HCT116 (cell line): ENCODE measurements around the gene WSCD2. TPM values are rescaled to one million over a fixed set of nuclear protein-coding genes. Genes with fewer than 3 reads are reported as not detected.

Source experiments
- ATAC-seq: fragments of 200-7000 bp; cut with Tn5 transposase; 2 replicates; pipeline ENCODE4 v1.9.1; 2020; ENCODE audit warnings: mild to moderate bottlenecking, moderate library complexity
- BruUV-seq: library from RNA; stranded (reverse); fragments of 400-500 nt; replicated peaks from 2 replicates; lab custom pipeline; 2021; lab: Mats Ljungman, UMichigan
- CTCF ChIA-PET: fragments of 300-600 bp; sonication (Branson Sonifier 250); formaldehyde crosslinking; loops from one replicate; lab custom pipeline; 2021; ENCODE audit warnings: antibody characterized with exemption; lab: Charles Lee
- POLR2A ChIA-PET: fragments of 300-600, 350-600 bp; sonication (Branson Sonifier 250); formaldehyde crosslinking; loops from one replicate; lab custom pipeline; 2021; ENCODE audit warnings: antibody characterized with exemption; lab: Charles Lee
- RAD21 ChIA-PET, 2 experiments: fragments of 300-600 bp; sonication (Branson Sonifier 250); formaldehyde crosslinking; loops; one replicate each; lab custom pipeline; 2023; ENCODE audit warnings: low total read pairs in 2 of 2; ENCODE audit not compliant: uncharacterized antibody in 2 of 2, unreplicated experiment in 2 of 2, low non-redundant PET in 1 of 2; lab: Charles Lee
- DNase-seq: peaks from one replicate; pipeline ENCODE4 v3.0.0-alpha.2; 2010; ENCODE audit warnings: low read depth, low spot score
- H2AFZ ChIP-seq: fragments of 200-600 bp; shearing (Covaris generic), sonication (generic); 2 replicates; pipeline ENCODE4 v1.6.1; 2017; ENCODE audit warnings: low read depth, mixed run types, mixed read lengths, antibody characterized with exemption, low read length; ENCODE audit not compliant: poor library complexity, severe bottlenecking
- H3K27ac ChIP-seq: 2 replicates; pipeline ENCODE4 v1.5.1; 2012; ENCODE audit warnings: low read depth, low read length
- H3K27me3 ChIP-seq: fragments of 200-600 bp; sonication (generic); 2 replicates; pipeline ENCODE4 v1.6.1; 2016; ENCODE audit warnings: mixed run types, low read length, mixed read lengths; ENCODE audit not compliant: insufficient read depth
- H3K36me3 ChIP-seq, 2 experiments: fragments of 200-500 bp in 1 of 2; fragments of 200-600 bp in 1 of 2; sonication (Bioruptor generic) in 1 of 2; sonication (generic) in 1 of 2; 2 replicates each; pipeline versions ENCODE4 v1.5.1 to v1.6.1; 2014 to 2016; ENCODE audit warnings: low read length in 2 of 2, inconsistent platforms in 1 of 2, mixed read lengths in 1 of 2, mixed run types in 1 of 2; ENCODE audit not compliant: insufficient read depth in 2 of 2, control insufficient read depth in 1 of 2
- H3K4me1 ChIP-seq, 2 experiments: fragments of 200-600 bp in 1 of 2; sonication (generic) in 1 of 2; 2 replicates each; pipeline versions ENCODE4 v1.5.1 to v1.6.1; 2012 to 2017; ENCODE audit warnings: low read length in 2 of 2, inconsistent platforms in 1 of 2, mild to moderate bottlenecking in 1 of 2, mixed read lengths in 1 of 2, mixed run types in 1 of 2, moderate library complexity in 1 of 2; ENCODE audit not compliant: insufficient read depth in 2 of 2, control insufficient read depth in 1 of 2
- H3K4me2 ChIP-seq: fragments of 200-600 bp; sonication (generic); 2 replicates; pipeline ENCODE4 v1.6.1; 2017; ENCODE audit warnings: mixed run types, low read length, mixed read lengths
- H3K4me3 ChIP-seq, 2 experiments: fragments of 200-600 bp in 1 of 2; sonication (generic) in 1 of 2; replicated peaks in 1 of 2; 2 replicates each; pipeline ENCODE4 v1.5.1; 2011 to 2016; ENCODE audit warnings: low read length in 2 of 2, control low read depth in 1 of 2, low read depth in 1 of 2, mild to moderate bottlenecking in 1 of 2, mixed read lengths in 1 of 2, mixed run types in 1 of 2
- H3K79me2 ChIP-seq: fragments of 200-600 bp; sonication (generic); 2 replicates; pipeline ENCODE4 v1.6.1; 2017; ENCODE audit warnings: mild to moderate bottlenecking, mixed run types, low read length, moderate library complexity, mixed read lengths; ENCODE audit not compliant: insufficient read depth
- H3K9ac ChIP-seq: fragments of 200-600 bp; sonication (generic); 2 replicates; pipeline ENCODE4 v1.6.1; 2016; ENCODE audit warnings: low read length, mixed read lengths
- H3K9me2 ChIP-seq: fragments of 200-600 bp; sonication (generic), shearing (Covaris generic); 2 replicates; pipeline ENCODE4 v1.6.1; 2017; ENCODE audit warnings: mixed run types, mild to moderate bottlenecking, moderate library complexity; ENCODE audit not compliant: insufficient read depth
- H3K9me3 ChIP-seq, 2 experiments: fragments of 200-500 bp in 1 of 2; fragments of 200-600 bp in 1 of 2; sonication (Bioruptor generic) in 1 of 2; sonication (generic) in 1 of 2; 2 replicates each; pipeline ENCODE4 v1.6.1; 2014 to 2017; ENCODE audit warnings: low read length in 2 of 2, mixed read lengths in 2 of 2, inconsistent platforms in 1 of 2, low read depth in 1 of 2, mild to moderate bottlenecking in 1 of 2, mixed run types in 1 of 2, moderate library complexity in 1 of 2; ENCODE audit not compliant: control insufficient read depth in 1 of 2, insufficient read depth in 1 of 2
- H4K20me1 ChIP-seq: fragments of 200-600 bp; sonication (generic), shearing (Covaris generic); 2 replicates; pipeline ENCODE4 v1.6.1; 2017; ENCODE audit warnings: mixed run types, mild to moderate bottlenecking, moderate library complexity; ENCODE audit not compliant: insufficient read depth
- CEBPB ChIP-seq: IDR thresholded peaks from 2 replicates; pipeline ENCODE4 v1.6.1; 2012; ENCODE audit warnings: low read depth
- EGR1 ChIP-seq: IDR thresholded peaks from 2 replicates; pipeline ENCODE4 v1.6.1; 2012; ENCODE audit warnings: low read depth
- ELF1 ChIP-seq: IDR thresholded peaks from 2 replicates; pipeline ENCODE4 v1.6.1; 2012; ENCODE audit warnings: low read depth, borderline replicate concordance
- EZH2 ChIP-seq: fragments of 200-600 bp; sonication (generic); IDR thresholded peaks from 2 replicates; pipeline ENCODE4 v1.6.1; 2017; ENCODE audit warnings: antibody characterized with exemption, mixed run types
- FOSL1 ChIP-seq: IDR thresholded peaks from 2 replicates; pipeline ENCODE4 v1.6.1; 2012; ENCODE audit warnings: low read depth
- JUND ChIP-seq: IDR thresholded peaks from 2 replicates; pipeline ENCODE4 v1.6.1; 2012
- RAD21 ChIP-seq: IDR thresholded peaks from 2 replicates; pipeline ENCODE4 v1.6.1; 2012; ENCODE audit warnings: low read depth, mild to moderate bottlenecking
- SIN3A ChIP-seq: IDR thresholded peaks from 2 replicates; pipeline ENCODE4 v1.6.1; 2012; ENCODE audit warnings: low read depth
- TCF7L2 ChIP-seq: IDR thresholded peaks from 2 replicates; pipeline ENCODE4 v1.7.0; 2011; ENCODE audit warnings: borderline replicate concordance, inconsistent platforms; ENCODE audit not compliant: insufficient read depth, insufficient read length; ENCODE audit errors: extremely low read depth
- YY1 ChIP-seq: IDR thresholded peaks from 2 replicates; pipeline ENCODE4 v1.6.1; 2011; ENCODE audit warnings: low read length, low read depth, moderate library complexity, mild to moderate bottlenecking; ENCODE audit not compliant: insufficient replicate concordance; ENCODE audit errors: extremely low read depth
- intact Hi-C: fragments of 100-400 bp; cut with micrococcal nuclease; formaldehyde crosslinking; loops from 2 replicates; pipeline ENCODE4 v1.10.0; 2022
- total RNA-seq: library from RNA; stranded (reverse); gene quantifications from one replicate; pipeline ENCODE4 v1.2.1, GENCODE V29; 2021; ENCODE audit not compliant: unreplicated experiment
- TF ChIP-seq, protein P1 (sequence below), 3 experiments: fragments of 200-600 bp in 1 of 3; sonication (generic) in 1 of 3; IDR thresholded peaks in 2 of 3; conservative IDR thresholded peaks in 1 of 3; 2 replicates each; pipeline ENCODE4 v1.5.1; 2012 to 2017; ENCODE audit warnings: low read depth in 2 of 3, low read length in 2 of 3, antibody characterized with exemption in 1 of 3, borderline replicate concordance in 1 of 3, control low read depth in 1 of 3, mild to moderate bottlenecking in 1 of 3, mixed read lengths in 1 of 3, mixed run types in 1 of 3, moderate library complexity in 1 of 3; ENCODE audit not compliant: insufficient read depth in 1 of 3
- TF ChIP-seq, protein P2 (sequence below): IDR thresholded peaks from 2 replicates; pipeline ENCODE4 v1.6.1; 2011; ENCODE audit warnings: mild to moderate bottlenecking, low read length, moderate library complexity; ENCODE audit not compliant: insufficient replicate concordance; ENCODE audit errors: extremely low read depth
- TF ChIP-seq, protein P3 (sequence below): IDR thresholded peaks from 2 replicates; pipeline ENCODE4 v1.6.1; 2012; ENCODE audit warnings: low read depth
- TF ChIP-seq, protein P4 (sequence below): IDR thresholded peaks from 2 replicates; pipeline ENCODE4 v1.6.1; 2012

The WSCD2 gene
- total RNA-seq, 1 experiment from 2014 or later: 0.05 TPM

DNA sequence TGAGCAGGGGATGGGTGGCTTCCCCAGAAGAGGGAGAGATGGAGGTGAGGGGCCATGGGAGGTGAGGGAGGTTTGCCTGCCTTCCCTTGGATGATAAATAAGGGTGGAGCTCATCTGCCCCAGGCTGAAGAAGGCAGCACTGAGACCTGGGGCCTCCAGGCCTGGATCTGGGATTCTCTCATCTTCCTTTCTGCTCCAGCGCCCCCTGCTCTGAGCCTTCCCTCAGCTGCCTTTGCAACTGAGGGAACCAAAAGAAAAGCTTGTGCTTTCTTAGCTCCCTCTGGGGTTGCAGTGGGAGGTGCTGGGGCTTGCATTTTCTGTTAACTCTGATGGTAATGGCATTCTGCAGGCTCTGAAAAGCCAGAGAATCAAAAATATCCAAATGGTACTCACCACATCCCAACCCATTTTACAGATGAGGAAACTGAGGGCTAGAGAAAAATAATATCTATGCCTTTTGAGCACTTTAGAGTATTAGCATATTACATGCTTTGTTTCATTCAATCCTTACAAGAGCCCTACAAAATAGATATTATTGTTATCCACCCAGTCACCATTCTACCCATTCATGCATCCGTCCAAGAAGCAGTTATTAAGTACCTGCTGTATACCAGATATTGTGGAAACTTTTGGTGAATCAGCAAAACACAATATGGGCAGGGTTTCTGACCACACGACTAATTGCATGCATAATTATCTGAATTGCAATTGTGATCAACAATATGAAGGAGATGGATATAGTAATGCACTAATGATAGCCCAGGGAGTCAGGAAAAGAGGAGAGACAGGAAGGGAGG lies 102.2 kb downstream of the WSCD2 start:
- H3K27ac ChIP-seq: no peak overlapping the region
- no TSS peak for BruUV-seq

More for the DNA sequence above, 102.2 kb downstream of the WSCD2 start:
- peaks cover 0 to 3% of the 10 kb centered on the region in 2 experiments; a peak in 1 of 4 replicates for H3K4me1 ChIP-seq
- TF ChIP-seq, protein P1, sequence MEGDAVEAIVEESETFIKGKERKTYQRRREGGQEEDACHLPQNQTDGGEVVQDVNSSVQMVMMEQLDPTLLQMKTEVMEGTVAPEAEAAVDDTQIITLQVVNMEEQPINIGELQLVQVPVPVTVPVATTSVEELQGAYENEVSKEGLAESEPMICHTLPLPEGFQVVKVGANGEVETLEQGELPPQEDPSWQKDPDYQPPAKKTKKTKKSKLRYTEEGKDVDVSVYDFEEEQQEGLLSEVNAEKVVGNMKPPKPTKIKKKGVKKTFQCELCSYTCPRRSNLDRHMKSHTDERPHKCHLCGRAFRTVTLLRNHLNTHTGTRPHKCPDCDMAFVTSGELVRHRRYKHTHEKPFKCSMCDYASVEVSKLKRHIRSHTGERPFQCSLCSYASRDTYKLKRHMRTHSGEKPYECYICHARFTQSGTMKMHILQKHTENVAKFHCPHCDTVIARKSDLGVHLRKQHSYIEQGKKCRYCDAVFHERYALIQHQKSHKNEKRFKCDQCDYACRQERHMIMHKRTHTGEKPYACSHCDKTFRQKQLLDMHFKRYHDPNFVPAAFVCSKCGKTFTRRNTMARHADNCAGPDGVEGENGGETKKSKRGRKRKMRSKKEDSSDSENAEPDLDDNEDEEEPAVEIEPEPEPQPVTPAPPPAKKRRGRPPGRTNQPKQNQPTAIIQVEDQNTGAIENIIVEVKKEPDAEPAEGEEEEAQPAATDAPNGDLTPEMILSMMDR (IDR thresholded peaks at IDR 0.05 in 2 of 3, conservative IDR thresholded peaks at IDR 0.05 in 1 of 3; ENCODE audit: borderline replicate concordance in 1 of 3, insufficient read depth in 1 of 3, low read depth in 2 of 3, low read length in 2 of 3): no peak
- TF ChIP-seq ELF1 (no peak), EZH2 (no peak), FOSL1 (no peak), EGR1 (no peak), CEBPB (no peak), TCF7L2 (no peak), JUND (no peak), RAD21 (no peak), SIN3A (no peak), YY1 (no peak)
- TF ChIP-seq, protein P2, sequence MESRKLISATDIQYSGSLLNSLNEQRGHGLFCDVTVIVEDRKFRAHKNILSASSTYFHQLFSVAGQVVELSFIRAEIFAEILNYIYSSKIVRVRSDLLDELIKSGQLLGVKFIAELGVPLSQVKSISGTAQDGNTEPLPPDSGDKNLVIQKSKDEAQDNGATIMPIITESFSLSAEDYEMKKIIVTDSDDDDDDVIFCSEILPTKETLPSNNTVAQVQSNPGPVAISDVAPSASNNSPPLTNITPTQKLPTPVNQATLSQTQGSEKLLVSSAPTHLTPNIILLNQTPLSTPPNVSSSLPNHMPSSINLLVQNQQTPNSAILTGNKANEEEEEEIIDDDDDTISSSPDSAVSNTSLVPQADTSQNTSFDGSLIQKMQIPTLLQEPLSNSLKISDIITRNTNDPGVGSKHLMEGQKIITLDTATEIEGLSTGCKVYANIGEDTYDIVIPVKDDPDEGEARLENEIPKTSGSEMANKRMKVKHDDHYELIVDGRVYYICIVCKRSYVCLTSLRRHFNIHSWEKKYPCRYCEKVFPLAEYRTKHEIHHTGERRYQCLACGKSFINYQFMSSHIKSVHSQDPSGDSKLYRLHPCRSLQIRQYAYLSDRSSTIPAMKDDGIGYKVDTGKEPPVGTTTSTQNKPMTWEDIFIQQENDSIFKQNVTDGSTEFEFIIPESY: no peak
- TF ChIP-seq, protein P3, sequence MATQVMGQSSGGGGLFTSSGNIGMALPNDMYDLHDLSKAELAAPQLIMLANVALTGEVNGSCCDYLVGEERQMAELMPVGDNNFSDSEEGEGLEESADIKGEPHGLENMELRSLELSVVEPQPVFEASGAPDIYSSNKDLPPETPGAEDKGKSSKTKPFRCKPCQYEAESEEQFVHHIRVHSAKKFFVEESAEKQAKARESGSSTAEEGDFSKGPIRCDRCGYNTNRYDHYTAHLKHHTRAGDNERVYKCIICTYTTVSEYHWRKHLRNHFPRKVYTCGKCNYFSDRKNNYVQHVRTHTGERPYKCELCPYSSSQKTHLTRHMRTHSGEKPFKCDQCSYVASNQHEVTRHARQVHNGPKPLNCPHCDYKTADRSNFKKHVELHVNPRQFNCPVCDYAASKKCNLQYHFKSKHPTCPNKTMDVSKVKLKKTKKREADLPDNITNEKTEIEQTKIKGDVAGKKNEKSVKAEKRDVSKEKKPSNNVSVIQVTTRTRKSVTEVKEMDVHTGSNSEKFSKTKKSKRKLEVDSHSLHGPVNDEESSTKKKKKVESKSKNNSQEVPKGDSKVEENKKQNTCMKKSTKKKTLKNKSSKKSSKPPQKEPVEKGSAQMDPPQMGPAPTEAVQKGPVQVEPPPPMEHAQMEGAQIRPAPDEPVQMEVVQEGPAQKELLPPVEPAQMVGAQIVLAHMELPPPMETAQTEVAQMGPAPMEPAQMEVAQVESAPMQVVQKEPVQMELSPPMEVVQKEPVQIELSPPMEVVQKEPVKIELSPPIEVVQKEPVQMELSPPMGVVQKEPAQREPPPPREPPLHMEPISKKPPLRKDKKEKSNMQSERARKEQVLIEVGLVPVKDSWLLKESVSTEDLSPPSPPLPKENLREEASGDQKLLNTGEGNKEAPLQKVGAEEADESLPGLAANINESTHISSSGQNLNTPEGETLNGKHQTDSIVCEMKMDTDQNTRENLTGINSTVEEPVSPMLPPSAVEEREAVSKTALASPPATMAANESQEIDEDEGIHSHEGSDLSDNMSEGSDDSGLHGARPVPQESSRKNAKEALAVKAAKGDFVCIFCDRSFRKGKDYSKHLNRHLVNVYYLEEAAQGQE: no peak
- TF ChIP-seq, protein P4, sequence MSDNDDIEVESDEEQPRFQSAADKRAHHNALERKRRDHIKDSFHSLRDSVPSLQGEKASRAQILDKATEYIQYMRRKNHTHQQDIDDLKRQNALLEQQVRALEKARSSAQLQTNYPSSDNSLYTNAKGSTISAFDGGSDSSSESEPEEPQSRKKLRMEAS: no peak
- intact Hi-C loops: no loop called here
- no peaks in the 10 kb centered on the region for H3K9me2 ChIP-seq
- no peak for ATAC-seq
- H3K79me2 ChIP-seq: no peaks in the 10 kb centered on the region
- ChIA-PET RAD21 (interaction anchor here in 1 of 2 experiments (0.6 kb wide), 1 partner anchor 283 kb away, joined by 3 read pairs; no protein-coding TSS in a partner anchor), CTCF (interaction anchor here (1.5 kb wide), 1 partner anchor 168 kb away, joined by 5 read pairs; no protein-coding TSS in a partner anchor), POLR2A (no interaction called here)
- H3K4me2 ChIP-seq: no peak overlapping the region
- no peaks in the 10 kb centered on the region for H3K9me3 ChIP-seq
- H3K9ac ChIP-seq: no peak overlapping the region
- no peak overlapping the region for H3K4me3 ChIP-seq
- DNase-seq: no peak
- no peak overlapping the region for H2AFZ ChIP-seq
- H4K20me1 ChIP-seq: no peaks in the 10 kb centered on the region
- no peaks in the 10 kb centered on the region for H3K36me3 ChIP-seq
- H3K27me3 ChIP-seq: peaks cover 53% of the 10 kb centered on the region
